ENCODE results near the gene GOLGA8Q.
"Not testable (repeated sequence)": the region's sequence is repeated elsewhere in the genome, so short reads cannot be mapped to it uniquely, and the experiment has no call there.

DNA sequence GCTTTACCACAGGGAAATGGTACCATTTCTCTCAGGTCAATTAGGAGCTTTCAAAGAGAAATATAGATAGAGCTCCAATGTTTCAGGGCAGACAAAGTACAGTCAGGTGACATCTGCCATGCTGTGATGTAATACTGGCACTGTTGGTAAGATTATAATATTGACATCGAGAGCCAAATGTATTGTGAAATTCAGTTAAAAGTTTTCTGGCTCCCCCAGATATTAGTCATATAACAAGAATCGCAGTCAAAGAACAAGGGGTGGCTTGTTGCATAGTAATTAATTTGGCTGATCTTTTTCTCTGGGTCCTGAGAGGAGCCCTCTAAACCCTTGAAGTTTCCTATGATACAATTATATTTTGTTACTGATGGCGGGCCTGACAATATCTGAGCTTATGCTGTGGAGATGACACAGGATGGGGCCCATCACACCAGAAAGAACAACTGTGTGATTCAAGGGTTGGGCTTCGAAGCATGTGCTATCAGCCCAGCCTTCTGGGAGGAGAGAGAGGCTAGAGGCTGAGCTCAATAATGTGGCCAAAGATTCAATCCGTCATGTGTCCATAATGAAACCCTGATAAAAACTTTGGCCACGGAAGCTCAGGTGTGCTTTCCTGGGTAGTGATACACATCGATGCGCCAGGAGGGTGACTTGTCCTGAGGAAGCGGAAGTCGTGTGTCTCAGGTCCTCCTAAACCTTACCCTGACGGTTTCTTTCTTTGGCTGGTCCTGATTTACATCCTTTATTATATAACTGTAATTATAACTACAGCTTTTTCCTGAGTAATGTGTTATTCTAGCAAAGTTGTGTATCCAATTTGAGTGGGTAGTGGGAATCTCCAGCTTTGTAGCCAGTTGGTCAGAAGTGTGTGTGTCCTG, 48.7 kb upstream of the GOLGA8Q start:
- TF ChIP-seq, protein P1, sequence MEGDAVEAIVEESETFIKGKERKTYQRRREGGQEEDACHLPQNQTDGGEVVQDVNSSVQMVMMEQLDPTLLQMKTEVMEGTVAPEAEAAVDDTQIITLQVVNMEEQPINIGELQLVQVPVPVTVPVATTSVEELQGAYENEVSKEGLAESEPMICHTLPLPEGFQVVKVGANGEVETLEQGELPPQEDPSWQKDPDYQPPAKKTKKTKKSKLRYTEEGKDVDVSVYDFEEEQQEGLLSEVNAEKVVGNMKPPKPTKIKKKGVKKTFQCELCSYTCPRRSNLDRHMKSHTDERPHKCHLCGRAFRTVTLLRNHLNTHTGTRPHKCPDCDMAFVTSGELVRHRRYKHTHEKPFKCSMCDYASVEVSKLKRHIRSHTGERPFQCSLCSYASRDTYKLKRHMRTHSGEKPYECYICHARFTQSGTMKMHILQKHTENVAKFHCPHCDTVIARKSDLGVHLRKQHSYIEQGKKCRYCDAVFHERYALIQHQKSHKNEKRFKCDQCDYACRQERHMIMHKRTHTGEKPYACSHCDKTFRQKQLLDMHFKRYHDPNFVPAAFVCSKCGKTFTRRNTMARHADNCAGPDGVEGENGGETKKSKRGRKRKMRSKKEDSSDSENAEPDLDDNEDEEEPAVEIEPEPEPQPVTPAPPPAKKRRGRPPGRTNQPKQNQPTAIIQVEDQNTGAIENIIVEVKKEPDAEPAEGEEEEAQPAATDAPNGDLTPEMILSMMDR (tag by site-specific recombination; IDR thresholded peaks at IDR 0.05): not testable (repeated sequence)
- TF ChIP-seq, protein P2, sequence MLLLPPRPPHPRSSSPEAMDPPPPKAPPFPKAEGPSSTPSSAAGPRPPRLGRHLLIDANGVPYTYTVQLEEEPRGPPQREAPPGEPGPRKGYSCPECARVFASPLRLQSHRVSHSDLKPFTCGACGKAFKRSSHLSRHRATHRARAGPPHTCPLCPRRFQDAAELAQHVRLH (tag by site-specific recombination; IDR thresholded peaks at IDR 0.05): not testable (repeated sequence)
- not testable (repeated sequence) for TF ChIP-seq ZNF76 (tag by site-specific recombination; IDR thresholded peaks at IDR 0.05; ENCODE audit: borderline replicate concordance, low read depth); KLF10 (tag by site-specific recombination; IDR thresholded peaks at IDR 0.05); ZBTB48 (tag by site-specific recombination; IDR thresholded peaks at IDR 0.05); RBAK (tag by site-specific recombination; IDR thresholded peaks at IDR 0.05); ZNF146 (tag by site-specific recombination; IDR thresholded peaks at IDR 0.05); ZNF184 (tag by site-specific recombination; IDR thresholded peaks at IDR 0.05); ZBTB8A (tag by site-specific recombination; IDR thresholded peaks at IDR 0.05); ZNF549 (tag by site-specific recombination; IDR thresholded peaks at IDR 0.05)

Data from HEK293 (cell line).